Ishikawa (cell line): ENCODE data around the gene ENG.

ENCODE experiments used
- CEBPB ChIP-seq: IDR thresholded peaks from 2 replicates; pipeline ENCODE4 v1.6.1; 2012
- CREB1 ChIP-seq: IDR thresholded peaks from 2 replicates; pipeline ENCODE4 v1.6.1; 2012; ENCODE audit warnings: low read depth
- EGR1 ChIP-seq: IDR thresholded peaks from 2 replicates; pipeline ENCODE4 v1.6.1; 2012
- EP300 ChIP-seq: IDR thresholded peaks from 2 replicates; pipeline ENCODE4 v1.6.1; 2012; ENCODE audit warnings: borderline replicate concordance
- FOXM1 ChIP-seq: IDR thresholded peaks from 2 replicates; pipeline ENCODE4 v1.6.1; 2012; ENCODE audit warnings: low read depth, borderline replicate concordance
- NFIC ChIP-seq: IDR thresholded peaks from 2 replicates; pipeline ENCODE4 v1.6.1; 2012
- RAD21 ChIP-seq: IDR thresholded peaks from 2 replicates; pipeline ENCODE4 v1.6.1; 2012; ENCODE audit warnings: low read depth
- REST ChIP-seq: IDR thresholded peaks from 2 replicates; pipeline ENCODE4 v1.6.1; 2012; ENCODE audit warnings: low read depth, mild to moderate bottlenecking
- TAF1 ChIP-seq: IDR thresholded peaks from 2 replicates; pipeline ENCODE4 v1.6.1; 2012; ENCODE audit warnings: low read depth, mild to moderate bottlenecking
- TCF12 ChIP-seq: IDR thresholded peaks from 2 replicates; pipeline ENCODE4 v1.6.1; 2012; ENCODE audit warnings: low read depth
- TEAD4 ChIP-seq: IDR thresholded peaks from 2 replicates; pipeline ENCODE4 v1.6.1; 2012
- YY1 ChIP-seq: IDR thresholded peaks from 2 replicates; pipeline ENCODE4 v1.6.1; 2012; ENCODE audit warnings: low read depth
- ZBTB7A ChIP-seq: IDR thresholded peaks from 2 replicates; pipeline ENCODE4 v1.6.1; 2012; ENCODE audit warnings: low read depth
- TF ChIP-seq, protein P1 (sequence below): IDR thresholded peaks from 2 replicates; pipeline ENCODE4 v1.6.1; 2012
- TF ChIP-seq, protein P2 (sequence below): IDR thresholded peaks from 2 replicates; pipeline ENCODE4 v1.6.1; 2012

ENG gene

GRCh38 chr9:127769929-127770582, 84.4 kb downstream of the ENG start:
- TF ChIP-seq, protein P1, sequence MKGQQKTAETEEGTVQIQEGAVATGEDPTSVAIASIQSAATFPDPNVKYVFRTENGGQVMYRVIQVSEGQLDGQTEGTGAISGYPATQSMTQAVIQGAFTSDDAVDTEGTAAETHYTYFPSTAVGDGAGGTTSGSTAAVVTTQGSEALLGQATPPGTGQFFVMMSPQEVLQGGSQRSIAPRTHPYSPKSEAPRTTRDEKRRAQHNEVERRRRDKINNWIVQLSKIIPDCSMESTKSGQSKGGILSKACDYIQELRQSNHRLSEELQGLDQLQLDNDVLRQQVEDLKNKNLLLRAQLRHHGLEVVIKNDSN = no peak
- TF ChIP-seq EGR1 (no peak), RAD21 (no peak), EP300 (no peak), TAF1 (no peak), NFIC (no peak), ZBTB7A (no peak), FOXM1 (no peak), CEBPB (no peak), CREB1 (no peak), YY1 (no peak), TCF12 (no peak)

GRCh38 chr9:127769101-127769500, 85.4 kb downstream of the ENG start:
- TF ChIP-seq CEBPB (no peak), ZBTB7A (no peak), TAF1 (no peak), TEAD4 (no peak), NFIC (no peak), CREB1 (no peak), YY1 (no peak), FOXM1 (no peak)
- TF ChIP-seq, protein P1 = no peak

GRCh38 chr9:127768698-127769097, 85.8 kb downstream of the ENG start:
- TF ChIP-seq FOXM1 = no peak
- no peak for TF ChIP-seq EP300
- TF ChIP-seq ZBTB7A = no peak
- TF ChIP-seq REST = no peak
- no peak for TF ChIP-seq NFIC
- TF ChIP-seq, protein P2, sequence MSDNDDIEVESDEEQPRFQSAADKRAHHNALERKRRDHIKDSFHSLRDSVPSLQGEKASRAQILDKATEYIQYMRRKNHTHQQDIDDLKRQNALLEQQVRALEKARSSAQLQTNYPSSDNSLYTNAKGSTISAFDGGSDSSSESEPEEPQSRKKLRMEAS = no peak
- TF ChIP-seq EGR1 = no peak
- TF ChIP-seq, protein P1 = no peak
- TF ChIP-seq CEBPB = no peak
- no peak for TF ChIP-seq TEAD4
- no peak for TF ChIP-seq TAF1
- TF ChIP-seq TCF12 = no peak
- TF ChIP-seq YY1 = no peak
- TF ChIP-seq CREB1 = no peak
- no peak for TF ChIP-seq RAD21

DNA sequence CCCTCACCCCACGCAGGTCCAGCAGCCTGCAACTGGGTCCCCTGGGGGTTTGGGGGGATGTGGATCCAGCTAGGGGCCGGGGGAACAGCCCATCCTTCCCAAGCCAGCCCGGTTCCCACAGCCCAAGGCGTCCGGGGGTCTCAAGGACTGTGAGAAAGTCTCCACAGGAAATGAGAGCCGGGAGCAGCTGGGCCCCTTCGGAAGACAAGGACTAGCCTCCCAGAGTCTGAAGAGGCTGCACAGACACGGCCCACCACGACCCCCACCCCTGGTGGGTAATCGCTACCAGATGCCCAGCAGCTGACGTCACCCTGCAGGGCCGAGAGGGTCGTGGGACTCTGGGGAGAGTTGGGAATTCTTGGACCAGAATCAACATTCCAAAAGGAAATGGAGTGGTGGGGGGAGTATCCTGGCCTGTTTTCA, 86.5 kb downstream of the ENG start:
- TF ChIP-seq FOXM1 = no peak
- TF ChIP-seq, protein P2 = no peak
- TF ChIP-seq NFIC = no peak
- no peak for TF ChIP-seq TCF12
- TF ChIP-seq REST = no peak
- no peak for TF ChIP-seq EP300
- no peak for TF ChIP-seq RAD21
- no peak for TF ChIP-seq TAF1
- TF ChIP-seq ZBTB7A = no peak
- no peak for TF ChIP-seq CEBPB

DNA sequence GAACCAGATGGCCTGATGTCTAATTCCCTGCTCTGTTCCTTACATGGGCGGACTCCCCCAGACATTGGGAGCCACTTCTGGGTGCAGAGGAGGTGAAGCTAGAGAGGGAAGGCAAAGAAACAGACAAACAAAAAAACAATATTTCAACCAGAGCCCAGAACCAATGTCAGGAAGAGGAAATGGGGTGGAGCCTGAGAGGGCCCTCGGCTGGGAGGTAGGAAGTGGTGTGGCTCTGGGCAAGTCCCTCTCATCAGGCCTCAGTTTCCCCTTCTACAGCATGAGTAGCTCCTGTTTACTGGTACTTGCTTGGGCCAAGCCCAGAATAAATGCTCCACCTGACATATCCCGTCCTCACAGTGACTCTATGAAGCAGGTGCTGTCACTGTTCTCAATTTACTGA, 87.0 kb downstream of the ENG start:
- TF ChIP-seq, protein P2 = no peak
- TF ChIP-seq, protein P1 = no peak
- TF ChIP-seq EGR1 (no peak), REST (no peak), RAD21 (no peak), NFIC (no peak), TEAD4 (no peak), CEBPB (no peak), YY1 (no peak), TAF1 (no peak), CREB1 (no peak), EP300 (no peak), FOXM1 (no peak), TCF12 (no peak)
